Hematopoietic multipotent progenitor cell treated with erythropoietin and hydrocortisone succinate and interleukin-3 and kit ligand, for 17 days (in vitro differentiated cells): ENCODE results near the gene PDE5A.
"Not testable (repeated sequence)": the region's sequence is repeated elsewhere in the genome, so short reads cannot be mapped to it uniquely, and the experiment has no call there.

Source experiments
- DNase-seq: peaks from one replicate; pipeline ENCODE4 v3.0.0-alpha.2; 2015; ENCODE audit warnings: low spot score

PDE5A gene

GRCh38 chr4:119628281-119629141 lies at the start of gene PDE5A:
Gene PDE5A (minus strand): TSS chr4:119628804. CDS start chr4:119628671, 133 bp downstream.
- DNase-seq: peak; percentile 9

GRCh38 chr4:119676101-119676500 lies 47.5 kb upstream of the PDE5A start:
- no peak for DNase-seq

- DNase-seq: no peak
These were observed 46.8 kb upstream of the PDE5A start for GRCh38 chr4:119675391-119675790.

- no peak for DNase-seq
These were observed 44.3 kb upstream of the PDE5A start for GRCh38 chr4:119672938-119673337.

GRCh38 chr4:119672086-119672485 lies 43.5 kb upstream of the PDE5A start:
- no peak for DNase-seq

- DNase-seq: no peak
These were observed 42.6 kb upstream of the PDE5A start for GRCh38 chr4:119671205-119671604.

- DNase-seq: no peak
These were observed 39.2 kb upstream of the PDE5A start for GRCh38 chr4:119667802-119668201.

GRCh38 chr4:119666653-119667091 lies 38.1 kb upstream of the PDE5A start:
- no peak for DNase-seq

- no peak for DNase-seq
These were observed 37.1 kb upstream of the PDE5A start for GRCh38 chr4:119665752-119666151.

- no peak for DNase-seq
These were observed 35.7 kb upstream of the PDE5A start for GRCh38 chr4:119664168-119664907.

GRCh38 chr4:119663160-119663788 lies 34.7 kb upstream of the PDE5A start:
- no peak for DNase-seq

GRCh38 chr4:119662612-119663011 lies 34.0 kb upstream of the PDE5A start:
- DNase-seq: not testable (repeated sequence)

- DNase-seq: no peak
These were observed 32.6 kb upstream of the PDE5A start for GRCh38 chr4:119661231-119661630.

- DNase-seq: no peak
These were observed 31.0 kb upstream of the PDE5A start for GRCh38 chr4:119659576-119659975.

GRCh38 chr4:119657111-119657611 lies 28.6 kb upstream of the PDE5A start:
- DNase-seq: no peak

- DNase-seq: no peak
These were observed 27.7 kb upstream of the PDE5A start for GRCh38 chr4:119656342-119656741.

GRCh38 chr4:119655111-119655837 lies 26.7 kb upstream of the PDE5A start:
- no peak for DNase-seq

GRCh38 chr4:119653990-119654389 lies 25.4 kb upstream of the PDE5A start:
- DNase-seq: no peak

- DNase-seq: no peak
These were observed 24.4 kb upstream of the PDE5A start for GRCh38 chr4:119652998-119653397.

GRCh38 chr4:119648398-119648797 lies 19.8 kb upstream of the PDE5A start:
- no peak for DNase-seq

- DNase-seq: no peak
These were observed 19.0 kb upstream of the PDE5A start for GRCh38 chr4:119647558-119647957.
